Brain pericyte (primary cell): ENCODE data around the gene NPAS2.

Experiments used
- DNase-seq: peaks from one replicate; pipeline ENCODE4 v3.0.0-alpha.2; 2012; ENCODE audit warnings: low read depth, low spot score

NPAS2 gene

GRCh38 chr2:100989666-100990065 lies 169.7 kb downstream of the NPAS2 start:
- no peak for DNase-seq

GRCh38 chr2:100990166-100990565 lies 170.2 kb downstream of the NPAS2 start:
- no peak for DNase-seq

GRCh38 chr2:100990650-100991403 lies 170.9 kb downstream of the NPAS2 start:
- no peak for DNase-seq

- no peak for DNase-seq
Measured at GRCh38 chr2:100991404-100991773, 171.4 kb downstream of the NPAS2 start.

- no peak for DNase-seq
Measured at GRCh38 chr2:100992262-100992661, 172.3 kb downstream of the NPAS2 start.

- DNase-seq: no peak
Measured at GRCh38 chr2:100993294-100993693, 173.4 kb downstream of the NPAS2 start.

- DNase-seq: no peak
Measured at GRCh38 chr2:100995309-100996075, 175.6 kb downstream of the NPAS2 start.

GRCh38 chr2:100997509-100998234 lies 177.7 kb downstream of the NPAS2 start:
- DNase-seq: no peak

- DNase-seq: no peak
Measured at GRCh38 chr2:100998235-100998573, 178.3 kb downstream of the NPAS2 start.

GRCh38 chr2:100999995-101000394 lies 180.1 kb downstream of the NPAS2 start:
- DNase-seq: no peak

- DNase-seq: peak; percentile 81
Measured at GRCh38 chr2:101001691-101002561, 182.0 kb downstream of the NPAS2 start, which contains the start of gene RPL31. TSS of gene RPL31 (plus strand) at chr2:101002289. CDS start at chr2:101002702, 413 bp downstream.

GRCh38 chr2:101002562-101003277 lies 182.8 kb downstream of the NPAS2 start:
- no peak for DNase-seq

- DNase-seq: no peak
Measured at GRCh38 chr2:101003278-101003775, 183.4 kb downstream of the NPAS2 start.

- no peak for DNase-seq
Measured at GRCh38 chr2:101004620-101005325, 184.8 kb downstream of the NPAS2 start.

- no peak for DNase-seq
Measured at GRCh38 chr2:101006065-101006715, 186.3 kb downstream of the NPAS2 start.

GRCh38 chr2:101007415-101008345 lies 187.7 kb downstream of the NPAS2 start:
- DNase-seq: no peak

GRCh38 chr2:101011152-101011551 lies 191.2 kb downstream of the NPAS2 start:
- DNase-seq: no peak

GRCh38 chr2:101012054-101012705 lies 192.2 kb downstream of the NPAS2 start:
- DNase-seq: no peak
